Panc1 (cell line): ENCODE measurements around the gene NMUR1. TPM values are rescaled to one million over a fixed set of nuclear protein-coding genes. Genes with fewer than 3 reads are reported as not detected.
A peak's percentile ranks its signal among the peaks of the same experiment; 100 is the strongest.

Experiments used
- ATAC-seq: fragments of 200-7000 bp; cut with Tn5 transposase; 2 replicates; pipeline ENCODE4 v1.9.1; 2020; ENCODE audit warnings: mild to moderate bottlenecking, moderate library complexity
- BruUV-seq: library from RNA; stranded (reverse); fragments of 400-500 nt; replicated peaks from 2 replicates; lab custom pipeline; 2021; lab: Mats Ljungman, UMichigan
- CTCF ChIA-PET: fragments of 300-600 bp; sonication (Branson Sonifier 250); formaldehyde crosslinking; loops from one replicate; lab custom pipeline; 2022; ENCODE audit warnings: antibody characterized with exemption; lab: Charles Lee
- POLR2A ChIA-PET: fragments of 300-600 bp; sonication (Branson Sonifier 250); formaldehyde crosslinking; loops from one replicate; lab custom pipeline; 2022; ENCODE audit warnings: antibody characterized with exemption; lab: Charles Lee
- DNase-seq: peaks from one replicate; pipeline ENCODE4 v3.0.0-alpha.2; 2010; ENCODE audit warnings: low read depth, low spot score
- H3K27ac ChIP-seq: 2 replicates; pipeline ENCODE4 v1.5.1; 2011; ENCODE audit warnings: mild to moderate bottlenecking, low read length, inconsistent platforms
- H3K27me3 ChIP-seq: fragments of 200-500 bp; sonication (Bioruptor generic); 2 replicates; pipeline ENCODE4 v1.6.0; 2014; ENCODE audit warnings: low read length, inconsistent platforms; ENCODE audit not compliant: control insufficient read depth, insufficient read depth
- H3K36me3 ChIP-seq: fragments of 200-500 bp; sonication (Bioruptor generic); 2 replicates; pipeline ENCODE4 v1.5.1; 2014; ENCODE audit warnings: inconsistent platforms, mild to moderate bottlenecking, low read length, moderate library complexity; ENCODE audit not compliant: control insufficient read depth, insufficient read depth
- H3K4me1 ChIP-seq: 2 replicates; pipeline ENCODE4 v1.5.1; 2011; ENCODE audit warnings: inconsistent platforms, mild to moderate bottlenecking, low read length, moderate library complexity; ENCODE audit not compliant: control insufficient read depth, insufficient read depth
- H3K4me3 ChIP-seq, 2 experiments: 2 replicates each; pipeline ENCODE4 v1.5.1; 2011 to 2012; ENCODE audit warnings: low read depth in 2 of 2, low read length in 2 of 2, mild to moderate bottlenecking in 2 of 2, inconsistent platforms in 1 of 2, moderate library complexity in 1 of 2
- H3K9me3 ChIP-seq: fragments of 200-500 bp; sonication (Bioruptor generic); 2 replicates; pipeline ENCODE4 v1.5.1; 2014; ENCODE audit warnings: low read depth, mild to moderate bottlenecking, inconsistent platforms, low read length, moderate library complexity; ENCODE audit not compliant: control insufficient read depth, insufficient read depth
- POLR2AphosphoS5 ChIP-seq: IDR thresholded peaks from 2 replicates; pipeline ENCODE4 v1.6.1; 2012; ENCODE audit warnings: mild to moderate bottlenecking, low read depth, low read length, moderate library complexity
- SIN3A ChIP-seq: IDR thresholded peaks from 2 replicates; pipeline ENCODE4 v1.6.1; 2012; ENCODE audit warnings: low read depth, mild to moderate bottlenecking, low read length, moderate library complexity, borderline replicate concordance; ENCODE audit not compliant: insufficient read depth
- TCF7L2 ChIP-seq: IDR thresholded peaks from 2 replicates; pipeline ENCODE4 v1.6.1; 2011; ENCODE audit warnings: mild to moderate bottlenecking, low read depth, low read length, inconsistent platforms
- in situ Hi-C: cut with HindIII; loops from 2 replicates; pipeline ENCODE4 v1.10.0; 2016; ENCODE audit warnings: low sequenced_read_pairs, low pct_unique_long_range_greater_than_20kb
- intact Hi-C: fragments of 100-400 bp; cut with micrococcal nuclease; formaldehyde crosslinking; loops from one replicate; pipeline ENCODE4 v1.10.0; 2022; ENCODE audit not compliant: unreplicated experiment
- total RNA-seq: library from RNA; stranded (reverse); gene quantifications from one replicate; pipeline ENCODE4 v1.2.1, GENCODE V29; 2021; ENCODE audit not compliant: unreplicated experiment
- TF ChIP-seq, protein P1 (sequence below), 2 experiments: IDR thresholded peaks; 2 replicates each; pipeline ENCODE4 v1.6.1; 2011 to 2012; ENCODE audit warnings: low read depth in 2 of 2, control low read depth in 1 of 2, low read length in 1 of 2, mild to moderate bottlenecking in 1 of 2, moderate library complexity in 1 of 2; ENCODE audit not compliant: insufficient read depth in 1 of 2
- TF ChIP-seq, protein P2 (sequence below): fragments of 450-650 bp; IDR thresholded peaks from 2 replicates; pipeline ENCODE4 v1.5.1; 2017; ENCODE audit warnings: mild to moderate bottlenecking

Gene NMUR1
- total RNA-seq, 1 experiment from 2014 or later = 0.28 TPM

DNA sequence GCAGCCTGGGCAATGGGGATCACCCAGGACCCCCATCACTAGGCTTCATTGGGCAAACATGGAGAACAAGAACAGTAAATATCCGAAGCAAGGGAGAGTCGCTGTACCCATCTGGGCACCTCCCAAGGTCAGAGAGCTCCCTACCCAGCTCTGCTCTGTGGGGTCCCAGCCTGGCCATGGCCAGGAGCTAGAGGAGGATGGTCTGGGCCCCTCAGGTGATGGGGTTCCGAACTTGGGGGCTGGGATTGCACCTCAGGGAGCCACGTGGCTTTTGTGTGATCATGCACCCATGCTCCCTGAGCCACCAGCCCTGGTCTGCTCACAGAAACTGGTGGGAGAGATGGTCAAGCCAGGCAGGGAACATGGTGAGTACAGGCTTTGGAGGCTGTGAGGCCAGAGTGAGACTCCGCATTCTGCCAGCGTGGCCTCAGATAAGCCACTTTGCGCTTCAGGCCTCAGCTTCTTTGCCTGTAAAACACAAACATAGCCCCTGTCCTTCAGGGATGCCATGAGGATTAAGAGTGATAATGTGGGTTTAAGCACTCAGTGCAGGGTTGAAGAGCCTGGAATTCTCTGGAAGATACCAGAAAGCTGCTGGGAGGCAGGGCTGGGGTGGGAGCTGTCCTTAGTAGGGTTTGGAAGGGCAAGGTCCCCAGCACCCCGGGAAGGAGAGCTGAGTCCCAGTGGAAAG, 3.0 kb upstream of the NMUR1 start:
- TF ChIP-seq POLR2AphosphoS5 = no peak
- TF ChIP-seq SIN3A = no peak
- TF ChIP-seq TCF7L2 = no peak
- TF ChIP-seq, protein P1, sequence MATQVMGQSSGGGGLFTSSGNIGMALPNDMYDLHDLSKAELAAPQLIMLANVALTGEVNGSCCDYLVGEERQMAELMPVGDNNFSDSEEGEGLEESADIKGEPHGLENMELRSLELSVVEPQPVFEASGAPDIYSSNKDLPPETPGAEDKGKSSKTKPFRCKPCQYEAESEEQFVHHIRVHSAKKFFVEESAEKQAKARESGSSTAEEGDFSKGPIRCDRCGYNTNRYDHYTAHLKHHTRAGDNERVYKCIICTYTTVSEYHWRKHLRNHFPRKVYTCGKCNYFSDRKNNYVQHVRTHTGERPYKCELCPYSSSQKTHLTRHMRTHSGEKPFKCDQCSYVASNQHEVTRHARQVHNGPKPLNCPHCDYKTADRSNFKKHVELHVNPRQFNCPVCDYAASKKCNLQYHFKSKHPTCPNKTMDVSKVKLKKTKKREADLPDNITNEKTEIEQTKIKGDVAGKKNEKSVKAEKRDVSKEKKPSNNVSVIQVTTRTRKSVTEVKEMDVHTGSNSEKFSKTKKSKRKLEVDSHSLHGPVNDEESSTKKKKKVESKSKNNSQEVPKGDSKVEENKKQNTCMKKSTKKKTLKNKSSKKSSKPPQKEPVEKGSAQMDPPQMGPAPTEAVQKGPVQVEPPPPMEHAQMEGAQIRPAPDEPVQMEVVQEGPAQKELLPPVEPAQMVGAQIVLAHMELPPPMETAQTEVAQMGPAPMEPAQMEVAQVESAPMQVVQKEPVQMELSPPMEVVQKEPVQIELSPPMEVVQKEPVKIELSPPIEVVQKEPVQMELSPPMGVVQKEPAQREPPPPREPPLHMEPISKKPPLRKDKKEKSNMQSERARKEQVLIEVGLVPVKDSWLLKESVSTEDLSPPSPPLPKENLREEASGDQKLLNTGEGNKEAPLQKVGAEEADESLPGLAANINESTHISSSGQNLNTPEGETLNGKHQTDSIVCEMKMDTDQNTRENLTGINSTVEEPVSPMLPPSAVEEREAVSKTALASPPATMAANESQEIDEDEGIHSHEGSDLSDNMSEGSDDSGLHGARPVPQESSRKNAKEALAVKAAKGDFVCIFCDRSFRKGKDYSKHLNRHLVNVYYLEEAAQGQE (IDR thresholded peaks at IDR 0.05; ENCODE audit: insufficient read depth in 1 of 2, low read depth in 2 of 2, low read length in 1 of 2) = no peak
- TF ChIP-seq, protein P2, sequence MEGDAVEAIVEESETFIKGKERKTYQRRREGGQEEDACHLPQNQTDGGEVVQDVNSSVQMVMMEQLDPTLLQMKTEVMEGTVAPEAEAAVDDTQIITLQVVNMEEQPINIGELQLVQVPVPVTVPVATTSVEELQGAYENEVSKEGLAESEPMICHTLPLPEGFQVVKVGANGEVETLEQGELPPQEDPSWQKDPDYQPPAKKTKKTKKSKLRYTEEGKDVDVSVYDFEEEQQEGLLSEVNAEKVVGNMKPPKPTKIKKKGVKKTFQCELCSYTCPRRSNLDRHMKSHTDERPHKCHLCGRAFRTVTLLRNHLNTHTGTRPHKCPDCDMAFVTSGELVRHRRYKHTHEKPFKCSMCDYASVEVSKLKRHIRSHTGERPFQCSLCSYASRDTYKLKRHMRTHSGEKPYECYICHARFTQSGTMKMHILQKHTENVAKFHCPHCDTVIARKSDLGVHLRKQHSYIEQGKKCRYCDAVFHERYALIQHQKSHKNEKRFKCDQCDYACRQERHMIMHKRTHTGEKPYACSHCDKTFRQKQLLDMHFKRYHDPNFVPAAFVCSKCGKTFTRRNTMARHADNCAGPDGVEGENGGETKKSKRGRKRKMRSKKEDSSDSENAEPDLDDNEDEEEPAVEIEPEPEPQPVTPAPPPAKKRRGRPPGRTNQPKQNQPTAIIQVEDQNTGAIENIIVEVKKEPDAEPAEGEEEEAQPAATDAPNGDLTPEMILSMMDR = no peak
- in situ Hi-C loops (no loop called here), intact Hi-C loops (no loop called here)
- no peaks in the 10 kb centered on the region for H3K27me3 ChIP-seq
- H3K36me3 ChIP-seq = no peaks in the 10 kb centered on the region
- ATAC-seq (0 out of 2 replicates have a peak, but pooled peaks have one; percentile 3), DNase-seq (no peak)
- H3K4me3 ChIP-seq = no peak overlapping the region
- BruUV-seq = no TSS peak
- ChIA-PET POLR2A (interaction anchor here (0.8 kb wide), 1 partner anchor 19 kb away, joined by 3 read pairs; no protein-coding TSS in a partner anchor), CTCF (interaction anchor here (0.6 kb wide), 1 partner anchor 157 kb away, joined by 6 read pairs; no protein-coding TSS in a partner anchor)
- H3K27ac ChIP-seq = no peak overlapping the region
- H3K9me3 ChIP-seq = no peaks in the 10 kb centered on the region
- H3K4me1 ChIP-seq = peaks cover 2% of the 10 kb centered on the region; the same call in 1 of the 2 replicates

DNA sequence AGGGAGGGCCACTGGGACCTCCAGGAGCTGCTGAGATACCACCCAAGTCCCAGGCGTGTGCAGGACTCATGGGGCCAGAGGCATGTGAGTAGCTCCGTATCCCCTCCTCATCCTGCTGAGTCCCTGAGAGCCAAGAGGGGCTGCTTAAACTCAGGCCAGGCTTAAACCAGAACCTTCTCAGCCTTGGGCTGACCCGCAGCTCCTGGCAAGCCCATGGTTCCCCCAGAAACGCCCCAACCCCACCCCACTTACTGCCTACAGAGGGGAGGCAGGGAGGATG, 2.5 kb upstream of the NMUR1 start:
- H3K4me1 ChIP-seq = peaks cover 2% of the 10 kb centered on the region; the same call in 1 of the 2 replicates
- no peaks in the 10 kb centered on the region for H3K9me3 ChIP-seq
- H3K4me3 ChIP-seq = no peak overlapping the region
- in situ Hi-C loops (no loop called here), intact Hi-C loops (no loop called here)
- CTCF ChIA-PET = interaction anchor here (0.5 to 0.6 kb wide), 2 partner anchors 32 to 157 kb away, joined by 3 to 6 read pairs; no protein-coding TSS in a partner anchor
- no peaks in the 10 kb centered on the region for H3K27me3 ChIP-seq
- POLR2A ChIA-PET = interaction anchor here (0.8 kb wide), 1 partner anchor 19 kb away, joined by 3 read pairs; no protein-coding TSS in a partner anchor
- no peak overlapping the region for H3K27ac ChIP-seq
- ATAC-seq (no peak), DNase-seq (no peak)
- H3K36me3 ChIP-seq = no peaks in the 10 kb centered on the region
- BruUV-seq = no TSS peak
- TF ChIP-seq, protein P1 (IDR thresholded peaks at IDR 0.05; ENCODE audit: insufficient read depth in 1 of 2, low read depth in 2 of 2, low read length in 1 of 2) = no peak
- TF ChIP-seq POLR2AphosphoS5 = no peak
- TF ChIP-seq, protein P2 = no peak
- no peak for TF ChIP-seq SIN3A
- TF ChIP-seq TCF7L2 = no peak
